Heart right ventricle (tissue), 16 donors: ENCODE data around the gene AOAH. TPM values are rescaled to one million over a fixed set of nuclear protein-coding genes. Genes with fewer than 3 reads are reported as not detected.

Experiments used
- ATAC-seq, 8 donors: fragments of 200-7000 bp; cut with Tn5 transposase; one replicate each; pipeline ENCODE4 v1.9.1; 2020; ENCODE audit warnings: mild to moderate bottlenecking in 8 of 8, moderate library complexity in 8 of 8, moderate number of reproducible peaks in 1 of 8
- DNase-seq, 2 donors: peaks; one replicate each; pipeline ENCODE4 v3.0.0-alpha.2; 2020
- H3K27ac ChIP-seq, 10 donors: fragments of 200-600 bp; sonication (generic) in 2 of 10; one replicate each; pipeline versions ENCODE4 v1.5.0 to v1.8.0; 2020 to 2022; ENCODE audit warnings: mild to moderate bottlenecking in 3 of 10
- H3K27me3 ChIP-seq, 7 donors: fragments of 200-600 bp; one replicate each; pipeline ENCODE4 v1.8.0; 2021 to 2022; ENCODE audit warnings: mild to moderate bottlenecking in 2 of 7
- H3K36me3 ChIP-seq, 9 donors: fragments of 200-600 bp; sonication (generic) in 1 of 9; one replicate each; pipeline versions ENCODE4 v1.5.0 to v1.8.0; 2020 to 2022; ENCODE audit warnings: mild to moderate bottlenecking in 2 of 9
- H3K4me1 ChIP-seq, 9 donors: fragments of 200-600 bp; sonication (generic) in 1 of 9; one replicate each; pipeline versions ENCODE4 v1.5.0 to v1.8.0; 2020 to 2022; ENCODE audit warnings: mild to moderate bottlenecking in 4 of 9
- H3K4me3 ChIP-seq, 10 donors: fragments of 200-600 bp; sonication (generic) in 2 of 10; one replicate each; pipeline versions ENCODE4 v1.5.0 to v1.8.0; 2020 to 2022; ENCODE audit warnings: mild to moderate bottlenecking in 7 of 10, moderate library complexity in 2 of 10
- H3K9me3 ChIP-seq, 11 donors: fragments of 200-600 bp in 10 of 11; sonication (generic) in 2 of 11; one replicate each; pipeline versions ENCODE4 v1.5.0 to v1.8.0; 2013 to 2022; ENCODE audit warnings: mild to moderate bottlenecking in 2 of 11, control low read depth in 1 of 11, moderate library complexity in 1 of 11
- CTCF ChIP-seq, 9 donors: fragments of 200-600 bp; sonication (generic) in 2 of 9; IDR thresholded peaks; one replicate each; pipeline versions ENCODE4 v1.5.0 to v1.8.0; 2021 to 2022; ENCODE audit warnings: antibody characterized with exemption in 9 of 9, mild to moderate bottlenecking in 5 of 9, moderate library complexity in 1 of 9
- WGBS, 2 donors: extraction: QIAGEN DNeasy Blood & Tissue Kit; methylation state at CpG; one replicate each; pipeline ENCODE4 v1.1.7; 2013; ENCODE audit warnings: inconsistent platforms in 1 of 2; 5-methylcytosine and 5-hydroxymethylcytosine counted together
- intact Hi-C, 10 donors: fragments of 100-400 bp; cut with DNase I; formaldehyde crosslinking; loops; one replicate each; pipeline versions ENCODE4 v1.11.1 to v1.14.2; 2022
- polyA plus RNA-seq, 2 donors: library from polyadenylated mRNA; stranded (reverse); fragments of 200-250 nt; gene quantifications; one replicate each; pipeline ENCODE4 v1.2.3, GENCODE V29; 2013
- total RNA-seq, 10 donors: library from RNA; stranded (reverse); fragmentation: NEBNext Ultra II Directional in 3 of 10; extraction: Animal tissue kit (Norgen Biotek cat#: 25700) in 3 of 10; gene quantifications; one replicate each; pipeline versions ENCODE4 v1.2.1 to v1.2.4, GENCODE V29; 2021 to 2023
- donor health status: Arrhythmogenic right ventricular cardiomyopathy.
- donor health status: ischemic (EF 13 %, LVEDD 7.1; RV severe dilation, severe dysfunction).
- donor health status: healthy with polysubstance abuse.
- donor health status: DM: no; HTN: yes; CAD: no.
- donor health status: DM: no; HTN: no; CAD: no.
- donor health status: ischemic (EF 25% LVEDD 6.9; RV normal size, moderate dysfunction).
- donor health status: ischemic (EF 25% LVEDD 5.7; RV mildly dilated, moderate dysfunction).
- donor health status: healthy.
- donor health status: DM: yes; HTN: yes; CAD: no.
- donor health status: Ischemic cardiomyopathy.
- donor health status: ischemic (EF 35%, LVEDD 5.7; RV mildly dilated, moderate dysfunction).
- donor health status: nonischemic (EF 11% LVEDD 7.7; RV severe dilation, severe dysfunction).
- donor health status: DM: yes; HTN: yes; CAD: no.
- donor health status: PGD.
- donor health status: ischemic (EF 29% LVEDD 5.4; RV normal size, mild dysfunction).
- donor health status: nonischemic (EF 23%, LVEDD 6.1; RV moderate dilation, normal function).

Gene AOAH
- total and polyA plus RNA-seq, 12 donors = 0.70 to 19.5 (median 1.6) TPM

- Histone ChIP-seq H3K4me3 (no peak overlapping the region), H3K4me1 (no peaks in the 10 kb centered on the region), H3K27ac (no peak overlapping the region), H3K27me3 (no peaks in the 10 kb centered on the region), H3K9me3 (no peaks in the 10 kb centered on the region), H3K36me3 (no peaks in the 10 kb centered on the region)
- DNase-seq (no peak), ATAC-seq (no peak)
- no peak for TF ChIP-seq CTCF (IDR thresholded peaks at IDR 0.05)
- intact Hi-C loops = no loop called here
- WGBS, 2 donors = 90 to 95% methylated on average over 10 of the region's 10 CpGs
Measured at GRCh38 chr7:36763132-36763816, 39.0 kb upstream of the AOAH start.

- Histone ChIP-seq H3K36me3 (no peaks in the 10 kb centered on the region), H3K27me3 (no peaks in the 10 kb centered on the region), H3K9me3 (no peaks in the 10 kb centered on the region), H3K27ac (no peak overlapping the region), H3K4me3 (no peak overlapping the region), H3K4me1 (no peaks in the 10 kb centered on the region)
- DNase-seq (no peak), ATAC-seq (no peak)
- no peak for TF ChIP-seq CTCF (IDR thresholded peaks at IDR 0.05)
- intact Hi-C loops = no loop called here
- 92 to 96% methylated on average over 2 of the region's 2 CpGs for WGBS, 2 donors
Measured at GRCh38 chr7:36762394-36762793, 38.1 kb upstream of the AOAH start.

GRCh38 chr7:36761835-36762234, 37.5 kb upstream of the AOAH start:
- intact Hi-C loops = no loop called here
- H3K9me3 ChIP-seq = no peaks in the 10 kb centered on the region
- no peaks in the 10 kb centered on the region for H3K36me3 ChIP-seq
- H3K4me3 ChIP-seq = no peak overlapping the region
- no peaks in the 10 kb centered on the region for H3K4me1 ChIP-seq
- no peaks in the 10 kb centered on the region for H3K27me3 ChIP-seq
- ATAC-seq (no peak), DNase-seq (no peak)
- whole genome bisulfite sequencing, 2 donors = 94 to 97% methylated on average over 2 of the region's 2 CpGs
- H3K27ac ChIP-seq = no peak overlapping the region
- no peak for TF ChIP-seq CTCF (IDR thresholded peaks at IDR 0.05)

- H3K27me3 ChIP-seq = no peaks in the 10 kb centered on the region
- no peak overlapping the region for H3K4me3 ChIP-seq
- no peak overlapping the region for H3K27ac ChIP-seq
- no peak for DNase-seq
- no peak for TF ChIP-seq CTCF (IDR thresholded peaks at IDR 0.05)
- no peaks in the 10 kb centered on the region for H3K9me3 ChIP-seq
- ATAC-seq = no peak
- intact Hi-C loops = no loop called here
- H3K4me1 ChIP-seq = no peaks in the 10 kb centered on the region
- H3K36me3 ChIP-seq = no peaks in the 10 kb centered on the region
- 78% methylated on average over 7 of the region's 7 CpGs for WGBS, 2 donors
Measured at GRCh38 chr7:36760856-36761762, 36.8 kb upstream of the AOAH start.
